ENCODE results near the gene FBXO3.
"Not testable (repeated sequence)": the region's sequence is repeated elsewhere in the genome, so short reads cannot be mapped to it uniquely, and the experiment has no call there.

The FBXO3 gene

DNA sequence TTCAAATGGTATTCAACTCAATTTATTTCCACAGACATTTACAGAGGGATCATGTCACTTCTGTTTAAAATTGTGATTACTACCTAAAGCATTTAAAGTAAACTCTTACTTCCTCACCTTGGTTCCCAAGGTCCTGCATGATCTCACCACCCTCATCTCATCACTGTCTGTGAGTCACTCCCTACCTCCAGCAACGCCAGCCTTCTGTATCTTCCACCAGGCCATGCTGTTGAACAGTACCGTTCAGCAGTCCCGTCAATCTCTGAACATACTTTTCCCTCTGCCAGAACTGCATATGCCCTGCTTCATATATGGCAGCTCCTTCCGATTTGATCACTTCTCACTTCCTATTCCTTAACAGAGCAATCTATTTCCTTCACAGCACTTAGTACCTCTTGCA lies 2.0 kb downstream of the FBXO3 start:
- peak; percentile 17 for DNase-seq

DNA sequence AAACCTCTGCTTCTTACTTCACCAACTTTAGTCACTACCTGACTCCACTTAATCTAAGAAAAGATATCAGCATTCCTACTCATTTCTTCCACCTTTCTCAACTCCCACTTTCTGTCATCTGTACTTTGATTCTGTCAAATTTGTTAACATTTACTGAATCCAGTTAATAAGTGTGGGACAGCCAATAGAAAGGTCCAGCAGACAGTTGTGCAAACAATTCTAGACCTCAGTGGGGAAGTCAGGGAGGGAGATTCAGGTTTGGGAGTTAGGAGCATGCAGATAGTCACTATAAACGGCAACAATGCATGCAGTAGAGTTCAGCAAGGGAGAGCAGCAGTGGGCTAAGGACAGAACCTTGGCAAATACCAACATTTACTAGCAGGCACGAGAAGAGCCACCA lies 4.1 kb downstream of the FBXO3 start:
- no peak for DNase-seq

DNA sequence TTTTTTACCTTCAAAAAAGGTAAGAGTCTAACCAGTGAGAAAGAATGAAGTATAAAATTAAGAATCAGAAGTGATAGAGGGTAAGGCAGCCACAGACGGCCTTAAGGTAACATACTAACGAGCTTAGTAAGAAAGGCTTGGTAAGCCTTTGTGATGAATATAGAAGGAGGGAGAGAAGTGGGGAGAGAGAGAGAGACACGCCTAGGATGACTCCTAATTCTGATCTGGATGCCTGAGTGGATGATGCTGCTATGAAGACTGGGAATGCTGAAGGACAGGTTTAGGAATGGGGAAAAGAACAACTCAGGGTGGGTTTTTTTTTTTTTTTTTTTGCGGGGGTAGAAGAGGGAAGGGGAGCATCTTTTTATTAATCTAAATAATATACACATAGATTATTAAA lies 4.8 kb downstream of the FBXO3 start:
- no peak for DNase-seq

DNA sequence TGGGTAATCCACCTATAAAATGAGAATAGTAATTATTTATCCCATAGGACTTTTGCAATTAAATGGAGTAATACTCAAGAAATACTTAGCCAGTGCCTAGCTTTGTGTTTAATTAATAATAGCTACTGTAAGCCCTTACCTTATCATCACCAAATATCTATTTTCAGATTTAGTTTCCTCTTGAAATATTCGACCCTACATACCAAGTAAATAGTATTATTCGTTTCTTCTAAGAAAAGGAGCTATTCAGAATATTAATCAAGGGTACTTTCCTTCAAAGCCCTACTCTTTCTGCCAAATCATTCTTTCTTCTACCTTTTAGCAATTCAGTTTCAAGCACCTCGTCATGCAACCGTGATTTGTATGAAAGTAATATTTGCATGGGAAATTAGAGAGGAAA lies 6.7 kb downstream of the FBXO3 start:
- no peak for DNase-seq

DNA sequence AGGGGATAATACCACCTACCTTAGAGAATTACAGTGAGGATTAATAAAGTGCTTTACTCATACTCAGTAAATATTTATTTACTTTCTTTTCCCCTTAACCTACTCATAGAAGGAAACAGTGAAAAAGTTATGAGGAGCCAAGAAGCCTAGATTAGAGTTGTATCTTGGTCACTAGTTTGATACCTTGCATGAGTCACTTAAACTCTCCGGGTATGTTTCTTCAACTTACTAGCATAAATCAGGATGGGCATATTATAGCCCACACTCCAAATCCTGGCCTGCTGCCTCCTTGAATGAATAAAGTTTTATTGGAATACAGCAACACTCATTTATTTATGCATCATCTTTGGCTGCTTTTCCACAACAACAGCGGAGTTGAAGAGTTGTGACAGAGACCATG lies 8.2 kb downstream of the FBXO3 start:
- no peak for DNase-seq

DNA sequence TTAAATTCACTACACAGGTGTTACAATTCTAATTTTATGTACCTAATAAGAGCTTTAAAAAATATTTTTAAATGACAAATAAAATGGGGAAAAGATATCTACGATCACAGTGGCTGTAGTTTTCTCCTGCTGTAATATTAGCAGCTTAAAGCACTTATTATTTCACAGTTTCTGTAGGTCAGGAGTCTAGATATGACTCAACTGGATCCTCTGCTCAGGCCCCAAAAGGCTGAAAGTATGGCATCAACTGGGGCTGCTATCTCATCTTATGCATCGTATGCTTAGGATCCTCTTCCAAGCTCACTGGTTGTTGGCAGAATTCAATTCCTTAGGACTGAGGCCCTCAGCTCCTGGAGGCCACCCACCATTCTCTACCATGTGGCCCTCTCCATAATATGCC lies 12.8 kb downstream of the FBXO3 start:
- no peak for DNase-seq

DNA sequence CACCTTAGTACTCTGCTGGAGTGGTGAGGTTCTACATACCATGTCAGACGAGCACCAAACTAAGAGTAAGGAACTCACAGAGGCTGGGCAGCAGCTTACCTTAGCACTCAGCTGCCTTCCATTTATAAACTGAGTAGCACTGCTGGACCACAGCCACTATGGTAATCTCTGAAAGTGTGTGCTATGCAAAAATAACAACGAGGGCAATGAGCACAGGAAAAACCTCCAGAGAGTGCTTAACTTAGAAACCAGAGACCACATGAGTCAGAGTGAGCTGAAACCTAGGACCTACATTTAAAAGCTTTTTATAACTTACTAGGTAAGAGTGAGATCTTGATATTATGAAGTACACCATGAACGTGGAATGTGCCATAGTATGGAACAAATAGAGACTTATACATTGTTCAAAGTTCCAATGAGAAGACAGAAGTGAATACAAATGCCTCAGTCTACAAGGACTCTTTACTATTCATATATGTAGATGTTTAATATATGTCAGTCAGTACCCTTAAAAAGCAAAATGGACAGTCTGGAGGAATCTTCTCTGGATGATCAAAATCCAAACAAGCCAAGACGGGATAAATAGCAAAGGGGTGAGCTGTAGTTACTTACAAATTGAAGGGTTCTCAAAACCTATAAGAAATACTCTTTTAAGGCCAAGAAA lies 20.9 kb downstream of the FBXO3 start:
- no peak for DNase-seq

DNA sequence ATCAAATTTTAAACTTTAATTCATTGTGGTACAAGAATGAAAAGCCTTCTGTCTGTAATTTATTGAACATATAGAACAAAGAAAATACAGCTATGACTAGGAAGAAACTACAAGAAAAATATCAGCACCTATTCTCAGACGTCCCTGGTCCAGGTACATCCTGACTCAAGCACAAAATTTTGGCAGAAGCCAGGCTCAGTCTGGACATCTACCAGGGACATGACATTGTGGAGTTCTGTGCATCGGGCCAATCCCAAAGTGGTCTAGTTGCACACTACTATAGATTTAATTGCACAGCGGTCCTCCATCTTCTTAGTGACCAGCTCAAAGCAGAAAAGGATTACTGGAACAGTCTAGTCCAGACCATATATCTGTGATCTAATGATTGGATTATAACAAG lies 22.4 kb downstream of the FBXO3 start:
- DNase-seq, result no peak

DNA sequence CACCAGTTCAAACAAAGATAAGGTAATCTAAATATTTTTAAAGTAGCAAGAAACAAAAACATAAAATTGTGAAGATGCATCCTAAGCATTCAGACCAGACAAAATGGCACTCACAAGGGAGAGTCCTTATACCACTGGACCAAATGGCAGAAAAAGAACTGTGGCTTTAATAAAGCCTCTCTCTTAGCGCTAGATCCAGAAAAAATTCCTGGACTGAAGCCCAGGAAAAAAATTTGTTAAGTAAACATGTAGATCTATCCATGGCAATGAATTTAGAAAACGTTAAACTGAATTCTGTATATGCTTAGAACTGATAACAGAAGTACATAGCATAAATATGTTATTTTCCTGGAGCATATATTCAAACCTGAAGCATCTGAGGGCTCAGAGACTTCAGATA lies 26.3 kb downstream of the FBXO3 start:
- DNase-seq, result no peak

DNA sequence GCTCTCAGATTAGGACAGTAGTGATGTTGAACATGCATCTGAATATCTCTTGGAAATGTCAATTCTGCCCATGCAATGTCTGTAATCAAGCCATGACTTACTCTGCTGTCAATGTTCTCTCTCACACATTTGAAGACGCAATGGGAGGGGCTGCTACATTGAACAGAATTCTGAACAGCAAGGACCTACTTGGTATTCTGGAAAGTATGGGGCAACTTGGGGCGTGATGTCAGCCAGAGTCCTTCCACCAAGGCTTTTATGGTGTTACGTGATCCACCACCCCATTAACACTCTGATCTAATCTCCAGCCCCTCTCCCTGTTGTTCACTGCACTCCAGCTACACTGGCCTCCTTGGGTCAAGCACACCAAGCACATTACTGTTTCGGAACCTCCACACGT lies 31.0 kb downstream of the FBXO3 start:
- DNase-seq, result no peak

DNA sequence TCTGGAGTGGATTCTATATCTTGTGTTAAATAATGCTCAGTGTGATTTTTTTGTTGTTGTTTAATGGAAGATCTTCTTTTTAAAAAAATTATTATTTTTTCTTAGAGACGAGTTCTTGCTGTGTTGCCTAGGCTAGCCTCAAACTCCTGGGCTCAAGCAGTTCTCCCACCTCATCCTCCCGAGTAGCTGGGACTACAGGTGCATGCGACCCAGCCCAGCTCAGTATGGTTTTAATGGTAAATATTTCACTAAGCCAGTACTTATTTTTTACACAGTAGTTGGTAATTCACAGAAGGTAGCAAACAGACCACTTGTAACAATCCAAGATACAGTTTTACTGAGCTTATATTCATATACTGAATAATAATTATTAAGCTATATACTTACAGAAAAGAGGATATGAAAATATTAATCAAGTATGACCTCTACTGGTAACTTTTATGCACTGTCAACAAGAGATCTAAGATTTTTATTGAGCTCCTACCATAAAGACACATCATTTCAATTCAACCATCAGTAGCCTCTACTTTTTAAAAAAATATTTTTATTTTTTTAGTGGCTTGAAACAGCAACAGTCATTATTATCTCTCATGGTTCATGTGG lies 32.0 kb downstream of the FBXO3 start:
- DNase-seq, result no peak

DNA sequence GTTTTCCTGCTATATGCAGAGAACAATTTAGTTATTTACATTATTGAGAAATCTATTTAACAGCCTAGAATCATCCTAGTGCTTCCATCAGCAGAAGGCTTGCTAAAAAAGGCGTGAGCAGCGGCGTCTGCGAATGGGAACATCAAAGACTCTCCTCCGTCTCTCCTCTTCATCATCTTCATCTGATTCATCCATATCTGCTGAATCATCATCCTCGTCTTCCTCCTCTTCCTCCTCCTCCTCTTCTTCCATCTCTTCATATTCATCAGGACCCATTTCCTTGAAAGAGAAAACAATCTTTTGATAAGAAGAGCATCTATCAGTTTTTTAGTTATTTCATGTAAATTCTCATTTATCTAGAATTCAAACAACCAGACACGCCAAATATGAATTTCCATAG lies 32.5 kb downstream of the FBXO3 start:
- DNase-seq, result no peak

DNA sequence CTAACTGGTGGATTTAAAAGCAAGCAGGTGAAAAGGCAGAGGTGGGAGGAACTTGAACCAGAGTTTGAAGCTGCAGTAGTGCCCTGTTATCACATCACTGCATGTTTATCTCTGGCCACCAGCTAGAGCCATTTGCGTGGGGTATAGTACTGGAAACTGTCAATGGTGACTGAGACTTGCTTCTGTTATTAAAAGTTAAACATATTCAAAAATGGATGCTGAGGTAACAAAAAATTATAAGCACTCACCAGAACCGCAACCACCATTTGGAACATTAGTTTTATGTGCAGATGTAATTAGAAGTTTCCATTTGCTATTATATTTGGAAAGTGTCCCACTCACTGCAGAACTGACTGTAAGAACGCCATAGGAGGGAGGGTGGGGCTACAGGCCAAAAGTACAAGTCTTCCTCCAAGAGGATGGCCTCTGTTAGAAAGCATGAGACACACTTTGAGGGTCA lies 36.9 kb downstream of the FBXO3 start:
- no peak for DNase-seq

DNA sequence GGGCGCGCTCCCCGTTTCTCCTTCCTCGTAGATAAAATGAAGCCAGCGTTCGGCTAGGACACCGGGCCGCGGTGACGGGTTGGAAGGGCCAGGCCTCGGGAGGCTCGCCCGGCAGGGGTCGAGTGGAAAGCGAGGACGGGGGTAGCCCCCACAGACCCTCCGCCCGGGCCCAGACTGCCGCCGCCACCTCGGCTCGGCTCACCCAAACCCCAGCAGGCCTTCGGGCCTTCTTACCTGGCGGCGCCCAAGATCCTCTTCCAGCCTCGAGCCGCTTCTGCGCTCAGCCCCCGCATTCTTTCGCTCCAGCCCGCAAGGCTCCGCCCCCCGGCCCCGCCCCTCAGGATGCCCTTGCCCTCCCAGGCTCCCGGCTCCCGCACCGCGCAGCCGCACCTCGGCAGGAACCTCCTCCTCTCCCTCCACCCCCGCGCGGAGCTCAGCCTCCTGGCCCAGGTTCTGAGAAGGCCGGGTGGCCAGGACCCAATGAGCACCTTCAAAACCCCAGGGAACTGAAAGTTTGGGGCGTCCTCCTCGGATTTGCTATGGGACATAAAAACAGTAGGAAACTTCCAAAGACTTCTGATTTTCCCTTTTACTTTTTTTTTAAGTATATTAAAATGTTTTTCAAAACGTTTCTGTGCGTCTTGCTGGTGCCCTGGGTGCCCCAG lies 38.0 kb downstream of the FBXO3 start, which contains the start of gene CD59:
Gene CD59, minus strand, starts transcription at position 276 of the 665 bp plus-strand sequence. CDS start 13,978 bp downstream, outside the sequence.
- DNase-seq, result peak; percentile 96

DNA sequence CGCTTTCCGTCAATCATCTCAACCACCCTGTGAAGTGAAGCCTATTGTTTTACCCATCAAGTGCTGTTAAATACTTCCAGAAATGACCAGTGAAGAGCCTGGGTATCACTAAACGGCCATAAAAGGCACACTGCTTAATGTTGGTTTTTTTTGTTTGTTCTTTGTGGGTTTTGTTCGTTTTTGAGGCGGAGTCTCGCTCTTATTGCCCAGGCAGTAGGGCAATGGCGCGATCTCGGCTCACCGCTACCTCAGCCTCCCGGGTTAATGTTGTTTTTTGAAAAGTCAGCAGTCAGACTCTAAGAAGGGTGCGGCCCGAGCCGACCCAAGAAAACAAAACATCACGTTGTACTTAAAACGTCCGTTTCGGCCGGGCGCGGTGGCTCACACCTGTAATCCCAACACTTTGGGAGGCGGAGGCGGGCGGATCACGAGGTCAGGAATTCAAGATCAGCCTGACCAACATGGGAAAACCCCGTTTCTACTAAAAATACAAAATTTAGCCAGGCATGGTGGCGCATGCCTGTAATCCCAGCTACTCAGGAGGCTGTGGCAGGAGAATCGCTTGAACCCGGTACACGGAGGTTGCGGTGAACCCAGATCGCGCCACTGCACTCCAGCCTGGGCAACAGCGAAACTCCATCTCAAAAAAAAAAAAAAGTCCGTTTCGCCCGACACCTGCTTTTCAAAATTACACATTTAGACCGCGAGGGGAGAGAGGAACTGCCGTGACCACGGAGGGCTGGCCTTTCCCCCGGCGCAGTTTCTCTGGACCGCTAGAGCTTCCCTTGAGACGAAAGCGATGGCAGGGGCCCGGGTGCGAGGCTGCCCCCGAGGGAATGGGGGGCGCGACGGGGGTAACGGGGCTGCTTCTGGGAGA lies 38.8 kb downstream of the FBXO3 start:
- peak; percentile 60 for DNase-seq

DNA sequence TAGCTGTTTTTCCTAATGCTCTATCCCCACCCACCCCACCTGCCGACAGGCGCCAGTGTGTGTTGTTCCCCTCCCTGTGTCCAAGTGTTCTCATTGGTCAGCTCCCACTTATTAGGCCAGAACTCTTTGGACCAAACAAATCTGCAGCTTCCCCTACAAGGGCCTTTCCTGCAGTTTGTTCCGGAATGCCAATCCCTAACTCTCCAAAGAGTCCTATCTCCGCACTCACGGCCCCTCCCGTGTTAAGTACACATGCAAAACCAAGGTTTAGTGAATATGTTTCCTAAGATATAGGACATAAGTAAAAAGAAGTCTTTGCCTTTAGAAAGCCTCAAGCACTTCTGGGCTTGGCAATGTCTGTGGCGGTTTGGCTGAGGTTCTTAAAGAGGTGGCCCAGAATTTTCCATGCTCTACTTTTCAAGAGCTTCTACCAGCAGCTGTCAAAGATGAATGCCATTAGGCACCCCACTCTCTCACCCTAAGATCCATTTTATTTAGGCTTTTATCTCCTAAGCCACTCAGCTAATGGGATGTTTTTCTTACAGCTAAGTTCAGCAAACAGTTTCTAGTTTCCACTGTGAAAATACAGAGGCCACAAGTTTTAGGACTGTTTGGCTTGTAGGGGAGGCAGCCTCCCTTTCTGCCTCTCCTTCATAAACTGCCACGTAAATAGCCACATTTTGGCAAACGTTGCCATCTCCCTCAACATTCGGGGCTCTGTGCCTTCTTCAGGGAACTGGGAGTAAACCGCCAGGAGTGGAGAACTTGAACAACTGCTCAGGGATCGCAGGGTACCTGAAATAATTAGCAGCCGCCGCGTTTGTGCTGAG lies 39.7 kb downstream of the FBXO3 start:
- DNase-seq, result no peak

DNA sequence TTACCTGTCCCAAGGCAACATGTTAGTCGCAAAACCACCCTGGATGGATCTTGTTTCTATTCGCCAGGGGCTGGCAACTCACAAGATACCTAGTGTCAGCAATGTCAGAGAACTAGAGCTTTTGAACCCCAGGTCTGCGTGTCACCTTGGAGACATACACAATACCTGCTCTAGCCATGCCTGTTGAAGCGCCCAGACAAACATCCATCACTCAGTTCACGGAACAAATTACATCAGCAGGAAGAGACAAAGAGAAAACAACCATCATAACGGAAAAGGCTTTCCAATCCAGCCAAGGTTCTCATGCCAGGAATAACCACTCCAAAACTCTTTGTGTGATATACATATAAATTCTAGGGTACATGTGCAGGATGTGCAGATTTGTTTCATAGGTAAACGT lies 40.3 kb downstream of the FBXO3 start:
- no peak for DNase-seq

DNA sequence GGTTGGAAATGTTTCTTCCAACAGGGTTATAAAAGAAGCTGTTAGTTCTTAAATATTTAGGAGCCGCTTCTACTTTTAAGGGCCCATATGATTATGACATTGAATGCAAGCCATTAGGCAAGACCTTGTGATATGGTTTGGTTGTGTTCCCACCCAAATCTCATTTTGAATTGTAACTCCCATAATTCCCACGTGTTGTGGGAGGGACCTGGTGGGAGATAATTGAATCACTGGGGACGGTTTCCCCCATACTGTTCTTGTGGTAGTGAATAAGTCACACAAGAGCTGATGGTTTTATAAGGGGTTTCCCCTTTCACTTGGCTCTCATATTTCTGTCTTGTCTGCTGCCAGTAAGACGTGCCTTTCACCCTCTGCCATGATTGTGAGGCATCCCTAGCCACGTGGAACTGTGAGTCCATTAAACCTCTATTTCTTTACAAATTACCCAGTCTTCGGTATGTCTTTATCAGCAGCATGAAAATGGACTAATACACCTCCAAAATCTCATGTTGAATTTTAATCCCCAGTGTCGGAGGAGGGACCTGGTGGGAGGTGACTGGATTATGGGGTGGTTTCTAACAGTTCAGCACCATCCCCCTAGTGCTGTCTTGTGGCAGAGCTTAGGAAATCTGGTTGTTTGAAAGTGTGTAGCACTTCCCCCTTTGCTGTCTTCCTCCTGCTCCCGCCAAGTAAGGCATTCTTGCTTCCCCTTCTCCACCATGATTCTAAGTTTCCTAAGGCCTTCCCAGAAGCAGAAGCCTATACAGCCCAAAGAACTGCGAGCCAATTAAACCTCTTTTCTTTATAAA lies 42.4 kb downstream of the FBXO3 start:
- peak; percentile 62 for DNase-seq

DNA sequence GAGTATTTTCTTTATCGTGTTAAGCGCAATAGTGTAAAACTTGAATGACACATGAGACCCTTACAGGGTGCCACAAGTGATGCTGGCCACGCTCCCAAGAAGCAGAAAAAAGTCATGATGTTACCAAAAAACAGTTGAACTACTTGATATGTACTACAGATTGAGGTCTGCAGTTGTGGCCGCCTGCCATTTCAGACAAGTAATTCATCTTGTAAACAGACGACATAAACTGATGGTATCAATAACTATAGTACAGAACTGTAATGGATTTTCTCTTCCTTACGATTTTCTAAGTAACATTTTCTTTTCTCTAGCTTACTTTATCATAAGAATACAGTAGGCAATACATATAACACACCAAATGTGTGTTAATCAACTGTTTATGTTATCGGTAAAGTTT lies 43.6 kb downstream of the FBXO3 start:
- DNase-seq, result no peak

DNA sequence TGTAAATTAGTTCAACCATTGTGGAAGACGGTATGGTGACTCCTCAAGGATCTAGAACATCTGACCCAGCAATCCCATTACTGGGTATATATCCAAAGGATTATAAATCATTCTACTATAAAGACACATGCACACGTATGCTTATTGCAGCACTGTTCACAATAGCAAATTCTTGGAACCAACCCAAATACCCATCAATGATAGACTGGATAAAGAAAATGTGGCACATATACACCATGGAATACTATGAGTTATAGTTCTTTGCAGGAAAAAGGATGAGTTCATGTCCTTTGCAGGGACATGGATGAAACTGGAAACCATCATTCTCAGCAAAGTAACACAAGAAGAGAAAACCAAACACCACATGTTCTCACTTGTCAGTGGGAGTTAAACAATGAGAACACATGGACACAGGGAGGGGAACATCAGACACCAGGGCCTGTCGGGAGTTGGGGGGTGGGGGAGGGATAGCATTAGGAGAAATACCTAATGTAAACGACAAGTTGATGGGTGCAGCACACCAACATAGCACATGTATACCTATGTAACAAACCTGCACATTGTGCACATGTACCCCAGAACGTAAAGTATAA lies 45.2 kb downstream of the FBXO3 start:
- DNase-seq, result not testable (repeated sequence)

DNA sequence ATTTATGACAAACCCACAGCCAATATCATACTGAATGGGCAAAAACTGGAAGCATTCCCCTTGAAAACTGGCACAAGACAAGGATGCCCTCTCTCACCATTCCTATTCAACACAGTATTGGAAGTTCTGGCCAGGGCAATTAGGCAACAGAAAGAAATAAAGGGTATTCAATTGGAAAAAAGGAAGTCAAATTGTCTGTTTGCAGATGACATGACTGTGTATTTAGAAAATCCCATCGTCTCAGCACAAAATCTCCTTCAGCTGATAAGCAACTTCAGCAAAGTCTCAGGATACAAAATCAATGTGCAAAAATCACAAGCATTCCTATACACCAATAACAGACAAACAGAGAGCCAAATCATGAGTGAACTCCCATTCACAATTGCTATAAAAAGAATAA lies 46.8 kb downstream of the FBXO3 start:
- DNase-seq, result not testable (repeated sequence)
